A673 (cell line): ENCODE measurements around the gene ZNF17.

ENCODE experiments used
- CTCF ChIP-seq: fragments of 300-800, 200-600 bp; sonication (generic); conservative IDR thresholded peaks from 2 replicates; pipeline ENCODE4 v1.5.1; 2017; ENCODE audit warnings: low read depth, mild to moderate bottlenecking, antibody characterized with exemption, low read length, moderate library complexity, mixed read lengths
- EZH2 ChIP-seq: fragments of 200-600 bp; sonication (generic); IDR thresholded peaks from 2 replicates; pipeline ENCODE4 v1.6.1; 2017; ENCODE audit warnings: borderline replicate concordance, low read depth, mild to moderate bottlenecking, mixed read lengths, antibody characterized with exemption, low read length; ENCODE audit not compliant: poor library complexity, severe bottlenecking

- TF ChIP-seq CTCF = no peak
- no peak for TF ChIP-seq EZH2
Measured at GRCh38 chr19:57436417-57436816, 25.5 kb downstream of the ZNF17 start.
